Body of pancreas (tissue), 4 donors: Measurements from ENCODE around the gene DOC2A. TPM values are rescaled to one million over a fixed set of nuclear protein-coding genes. Genes with fewer than 3 reads are reported as not detected.

Experiments used
- ATAC-seq: fragments of 150-250 bp; one replicate; pipeline ENCODE4 v1.9.1; 2016
- DNase-seq, 4 donors: peaks; one replicate each; pipeline ENCODE4 v3.0.0-alpha.2; 2019
- H3K27ac ChIP-seq, 4 donors: fragments of 200-600 bp; sonication (generic); 1 replicate in 3 of 4; 2 replicates in 1 of 4; pipeline versions ENCODE4 v1.5.1 to v1.6.1; 2016 to 2019; ENCODE audit warnings: mild to moderate bottlenecking in 1 of 4, mixed read lengths in 1 of 4, moderate library complexity in 1 of 4
- H3K27me3 ChIP-seq, 2 donors: fragments of 200-600 bp; sonication (generic); one replicate each; pipeline ENCODE4 v1.6.0; 2016; ENCODE audit warnings: mild to moderate bottlenecking in 1 of 2
- H3K36me3 ChIP-seq, 2 donors: fragments of 200-600 bp; sonication (generic); replicated peaks in 1 of 2; 2 replicates each; pipeline ENCODE4 v1.5.1; 2016; ENCODE audit warnings: low read depth in 2 of 2; ENCODE audit not compliant: insufficient read depth in 1 of 2
- H3K4me1 ChIP-seq: fragments of 200-600 bp; sonication (generic); one replicate; pipeline ENCODE4 v1.6.0; 2016
- H3K4me3 ChIP-seq, 2 donors: fragments of 200-600 bp; sonication (generic); 1 replicate in 1 of 2; 2 replicates in 1 of 2; pipeline ENCODE4 v1.5.1; 2016 to 2019
- H3K9me3 ChIP-seq, 3 donors: fragments of 200-600 bp; sonication (generic); 1 replicate in 2 of 3; 2 replicates in 1 of 3; pipeline ENCODE4 v1.5.1; 2016
- POLR2A ChIP-seq, 3 donors: fragments of 450-650 bp; IDR thresholded peaks; one replicate each; pipeline ENCODE4 v1.6.1; 2016; ENCODE audit warnings: antibody characterized with exemption in 3 of 3, mild to moderate bottlenecking in 2 of 3
- WGBS, 2 donors: methylation state at CpG; one replicate each; pipeline ENCODE4 v1.1.5; 2017; 5-methylcytosine and 5-hydroxymethylcytosine counted together
- intact Hi-C: fragments of 100-400 bp; cut with DNase I; formaldehyde crosslinking; loops from one replicate; pipeline ENCODE4 v1.15.1; 2023
- total RNA-seq, 2 donors: library from RNA; depleted of rRNA; stranded (reverse); fragments of >200 nt; gene quantifications; one replicate each; pipeline ENCODE4 v1.1.0, GENCODE V29; 2016
- TF ChIP-seq, protein P1 (sequence below), 7 experiments: fragments of 450-650 bp in 4 of 7; fragments of 200-600 bp in 3 of 7; sonication (generic) in 3 of 7; IDR thresholded peaks; one replicate each; pipeline ENCODE4 v1.5.1; 2016 to 2019; ENCODE audit warnings: antibody characterized with exemption in 7 of 7

The DOC2A gene
- total RNA-seq, 2 donors from 2014 or later, result 0.78 TPM; not detected in 1

DNA sequence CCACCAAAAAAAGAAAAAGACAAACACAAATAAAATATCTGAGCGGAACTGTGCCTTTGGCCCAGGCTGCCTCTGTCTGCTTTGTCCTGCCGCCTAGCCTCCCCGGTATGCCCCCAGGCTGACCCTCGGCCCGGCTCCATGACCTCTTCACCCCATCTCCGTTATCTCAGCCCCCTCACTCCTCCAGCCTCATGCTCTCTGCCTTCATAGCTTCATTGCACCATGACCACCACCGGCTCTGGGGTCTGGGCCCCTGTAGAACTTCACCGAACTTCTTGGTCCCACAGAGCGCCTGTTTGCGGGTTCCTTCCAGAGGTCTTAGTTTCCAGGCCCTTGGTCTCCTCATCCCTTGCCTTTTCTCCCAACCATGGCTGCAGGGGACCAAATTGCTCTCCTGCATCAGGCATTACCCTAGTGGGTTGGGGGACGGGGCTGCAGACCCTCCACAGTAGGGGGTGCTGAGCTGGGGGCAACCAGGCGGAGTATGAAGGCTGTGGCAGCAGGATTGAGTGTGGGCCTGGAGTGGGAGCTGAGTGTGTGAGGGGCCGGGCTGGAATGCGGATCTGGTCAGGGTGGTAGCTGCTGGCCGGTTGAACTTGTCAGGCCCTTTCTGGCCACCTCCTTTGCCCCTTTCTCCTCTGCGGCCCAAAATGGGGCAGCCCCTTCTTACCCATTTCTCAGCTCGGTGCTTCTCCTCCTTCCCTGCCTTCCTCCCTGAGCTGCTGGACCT lies 22.3 kb downstream of the DOC2A start:
- no peak for DNase-seq
- Histone ChIP-seq H3K4me1 (no peaks in the 10 kb centered on the region), H3K9me3 (no peaks in the 10 kb centered on the region), H3K27ac (no peak overlapping the region), H3K36me3 (peaks cover 28 to 34% of the 10 kb centered on the region in 2 donors), H3K27me3 (no peaks in the 10 kb centered on the region), H3K4me3 (no peak overlapping the region)
- no peak for ATAC-seq
- TF ChIP-seq POLR2A (IDR thresholded peaks at IDR 0.05), result no peak
- intact Hi-C loops, result no loop called here
- 92 to 94% methylated on average over 17 of the region's 17 CpGs for WGBS, 2 donors

DNA sequence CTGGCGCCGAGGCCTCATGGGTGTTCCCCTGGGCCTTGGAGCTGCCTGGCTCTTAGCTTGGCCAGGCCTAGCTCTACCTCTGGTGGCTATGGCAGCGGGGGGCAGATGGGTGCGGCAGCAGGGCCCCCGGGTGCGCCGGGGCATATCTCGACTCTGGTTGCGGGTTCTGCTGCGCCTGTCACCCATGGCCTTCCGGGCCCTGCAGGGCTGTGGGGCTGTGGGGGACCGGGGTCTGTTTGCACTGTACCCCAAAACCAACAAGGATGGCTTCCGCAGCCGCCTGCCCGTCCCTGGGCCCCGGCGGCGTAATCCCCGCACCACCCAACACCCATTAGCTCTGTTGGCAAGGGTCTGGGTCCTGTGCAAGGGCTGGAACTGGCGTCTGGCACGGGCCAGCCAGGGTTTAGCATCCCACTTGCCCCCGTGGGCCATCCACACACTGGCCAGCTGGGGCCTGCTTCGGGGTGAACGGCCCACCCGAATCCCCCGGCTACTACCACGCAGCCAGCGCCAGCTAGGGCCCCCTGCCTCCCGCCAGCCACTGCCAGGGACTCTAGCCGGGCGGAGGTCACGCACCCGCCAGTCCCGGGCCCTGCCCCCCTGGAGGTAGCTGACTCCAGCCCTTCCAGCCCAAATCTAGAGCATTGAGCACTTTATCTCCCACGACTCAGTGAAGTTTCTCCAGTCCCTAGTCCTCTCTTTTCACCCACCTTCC lies 23.3 kb downstream of the DOC2A start:
- intact Hi-C loops, result no loop called here
- DNase-seq (no peak), ATAC-seq (no peak)
- no peak overlapping the region for H3K4me3 ChIP-seq
- H3K27me3 ChIP-seq, result no peaks in the 10 kb centered on the region
- TF ChIP-seq POLR2A (IDR thresholded peaks at IDR 0.05), result no peak
- TF ChIP-seq, protein P1, sequence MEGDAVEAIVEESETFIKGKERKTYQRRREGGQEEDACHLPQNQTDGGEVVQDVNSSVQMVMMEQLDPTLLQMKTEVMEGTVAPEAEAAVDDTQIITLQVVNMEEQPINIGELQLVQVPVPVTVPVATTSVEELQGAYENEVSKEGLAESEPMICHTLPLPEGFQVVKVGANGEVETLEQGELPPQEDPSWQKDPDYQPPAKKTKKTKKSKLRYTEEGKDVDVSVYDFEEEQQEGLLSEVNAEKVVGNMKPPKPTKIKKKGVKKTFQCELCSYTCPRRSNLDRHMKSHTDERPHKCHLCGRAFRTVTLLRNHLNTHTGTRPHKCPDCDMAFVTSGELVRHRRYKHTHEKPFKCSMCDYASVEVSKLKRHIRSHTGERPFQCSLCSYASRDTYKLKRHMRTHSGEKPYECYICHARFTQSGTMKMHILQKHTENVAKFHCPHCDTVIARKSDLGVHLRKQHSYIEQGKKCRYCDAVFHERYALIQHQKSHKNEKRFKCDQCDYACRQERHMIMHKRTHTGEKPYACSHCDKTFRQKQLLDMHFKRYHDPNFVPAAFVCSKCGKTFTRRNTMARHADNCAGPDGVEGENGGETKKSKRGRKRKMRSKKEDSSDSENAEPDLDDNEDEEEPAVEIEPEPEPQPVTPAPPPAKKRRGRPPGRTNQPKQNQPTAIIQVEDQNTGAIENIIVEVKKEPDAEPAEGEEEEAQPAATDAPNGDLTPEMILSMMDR (IDR thresholded peaks at IDR 0.05), result no peak
- no peak overlapping the region for H3K27ac ChIP-seq
- H3K4me1 ChIP-seq, result no peaks in the 10 kb centered on the region
- WGBS, 2 donors, result 92 to 95% methylated on average over 11 to 35 of the region's 35 CpGs
- H3K9me3 ChIP-seq, result no peaks in the 10 kb centered on the region
- H3K36me3 ChIP-seq, result peaks cover 36 to 42% of the 10 kb centered on the region in 2 donors

DNA sequence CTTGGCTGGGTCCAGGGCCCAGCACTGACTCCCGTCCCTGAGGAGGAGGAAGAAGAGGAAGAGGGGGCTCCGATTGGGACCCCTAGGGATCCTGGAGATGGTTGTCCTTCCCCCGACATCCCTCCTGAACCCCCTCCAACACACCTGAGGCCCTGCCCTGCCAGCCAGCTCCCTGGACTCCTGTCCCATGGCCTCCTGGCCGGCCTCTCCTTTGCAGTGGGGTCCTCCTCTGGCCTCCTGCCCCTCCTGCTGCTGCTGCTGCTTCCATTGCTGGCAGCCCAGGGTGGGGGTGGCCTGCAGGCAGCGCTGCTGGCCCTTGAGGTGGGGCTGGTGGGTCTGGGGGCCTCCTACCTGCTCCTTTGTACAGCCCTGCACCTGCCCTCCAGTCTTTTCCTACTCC lies 23.9 kb downstream of the DOC2A start:
- H3K27me3 ChIP-seq, result no peaks in the 10 kb centered on the region
- H3K4me3 ChIP-seq, result no peak overlapping the region
- DNase-seq (no peak), ATAC-seq (no peak)
- WGBS, 2 donors, result 89 to 96% methylated on average over 2 to 5 of the region's 5 CpGs
- H3K36me3 ChIP-seq, result peaks cover 36 to 46% of the 10 kb centered on the region in 2 donors
- H3K9me3 ChIP-seq, result no peaks in the 10 kb centered on the region
- H3K27ac ChIP-seq, result no peak overlapping the region
- H3K4me1 ChIP-seq, result no peaks in the 10 kb centered on the region
- TF ChIP-seq POLR2A (IDR thresholded peaks at IDR 0.05), result no peak
- TF ChIP-seq, protein P1 (IDR thresholded peaks at IDR 0.05), result no peak
- intact Hi-C loops, result no loop called here

DNA sequence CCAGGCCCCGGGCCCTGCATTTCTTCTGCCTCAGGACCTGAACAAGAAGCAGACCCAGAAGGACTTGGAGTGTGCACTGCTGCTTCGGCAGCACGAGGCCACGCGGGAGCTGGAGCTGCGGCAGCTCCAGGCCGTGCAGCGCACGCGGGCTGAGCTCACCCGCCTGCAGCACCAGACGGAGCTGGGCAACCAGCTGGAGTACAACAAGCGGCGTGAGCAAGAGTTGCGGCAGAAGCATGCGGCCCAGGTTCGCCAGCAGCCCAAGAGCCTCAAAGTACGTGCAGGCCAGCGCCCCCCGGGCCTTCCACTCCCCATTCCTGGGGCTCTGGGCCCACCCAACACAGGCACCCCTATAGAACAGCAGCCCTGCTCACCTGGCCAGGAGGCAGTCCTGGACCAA lies 24.6 kb downstream of the DOC2A start:
- Histone ChIP-seq H3K4me3 (no peak overlapping the region), H3K4me1 (no peaks in the 10 kb centered on the region), H3K36me3 (peaks cover 36 to 53% of the 10 kb centered on the region in 2 donors), H3K27ac (no peak overlapping the region), H3K27me3 (no peaks in the 10 kb centered on the region), H3K9me3 (no peaks in the 10 kb centered on the region)
- ATAC-seq (no peak), DNase-seq (no peak)
- intact Hi-C loops, result no loop called here
- no peak for TF ChIP-seq POLR2A (IDR thresholded peaks at IDR 0.05)
- TF ChIP-seq, protein P1 (IDR thresholded peaks at IDR 0.05), result no peak
- 89 to 100% methylated on average over 1 to 20 of the region's 20 CpGs for WGBS, 2 donors

DNA sequence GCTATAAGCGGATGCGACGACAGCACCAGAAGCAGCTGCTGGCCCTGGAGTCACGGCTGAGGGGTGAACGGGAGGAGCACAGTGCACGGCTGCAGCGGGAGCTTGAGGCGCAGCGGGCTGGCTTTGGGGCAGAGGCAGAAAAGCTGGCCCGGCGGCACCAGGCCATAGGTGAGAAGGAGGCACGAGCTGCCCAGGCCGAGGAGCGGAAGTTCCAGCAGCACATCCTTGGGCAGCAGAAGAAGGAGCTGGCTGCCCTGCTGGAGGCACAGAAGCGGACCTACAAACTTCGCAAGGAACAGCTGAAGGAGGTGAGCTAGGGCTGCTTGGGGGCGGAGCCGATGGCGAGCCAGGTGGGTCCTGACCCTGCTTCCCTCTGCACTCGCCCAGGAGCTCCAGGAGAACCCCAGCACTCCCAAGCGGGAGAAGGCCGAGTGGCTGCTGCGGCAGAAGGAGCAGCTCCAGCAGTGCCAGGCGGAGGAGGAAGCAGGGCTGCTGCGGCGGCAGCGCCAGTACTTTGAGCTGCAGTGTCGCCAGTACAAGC lies 25.5 kb downstream of the DOC2A start:
- intact Hi-C loops, result no loop called here
- Histone ChIP-seq H3K4me1 (no peaks in the 10 kb centered on the region), H3K27me3 (no peaks in the 10 kb centered on the region), H3K4me3 (no peak overlapping the region), H3K9me3 (no peaks in the 10 kb centered on the region), H3K27ac (no peak overlapping the region), H3K36me3 (peaks cover 36 to 59% of the 10 kb centered on the region in 2 donors)
- DNase-seq (no peak), ATAC-seq (no peak)
- 90 to 94% methylated on average over 19 to 28 of the region's 28 CpGs for WGBS, 2 donors
- TF ChIP-seq, protein P1 (IDR thresholded peaks at IDR 0.05), result no peak
- TF ChIP-seq POLR2A (IDR thresholded peaks at IDR 0.05), result no peak
